GM10266 (cell line): ENCODE data around the gene TBATA.

Experiments
- DNase-seq: peaks from one replicate; pipeline ENCODE4 v3.0.0; 2012; ENCODE audit errors: extremely low spot score
- TF ChIP-seq, protein P1 (sequence below): IDR thresholded peaks from 2 replicates; pipeline ENCODE4 v1.5.1; 2012; ENCODE audit warnings: mild to moderate bottlenecking, low read depth; ENCODE audit not compliant: control insufficient read depth, insufficient read depth; ENCODE audit errors: missing control alignments

TBATA gene

DNA sequence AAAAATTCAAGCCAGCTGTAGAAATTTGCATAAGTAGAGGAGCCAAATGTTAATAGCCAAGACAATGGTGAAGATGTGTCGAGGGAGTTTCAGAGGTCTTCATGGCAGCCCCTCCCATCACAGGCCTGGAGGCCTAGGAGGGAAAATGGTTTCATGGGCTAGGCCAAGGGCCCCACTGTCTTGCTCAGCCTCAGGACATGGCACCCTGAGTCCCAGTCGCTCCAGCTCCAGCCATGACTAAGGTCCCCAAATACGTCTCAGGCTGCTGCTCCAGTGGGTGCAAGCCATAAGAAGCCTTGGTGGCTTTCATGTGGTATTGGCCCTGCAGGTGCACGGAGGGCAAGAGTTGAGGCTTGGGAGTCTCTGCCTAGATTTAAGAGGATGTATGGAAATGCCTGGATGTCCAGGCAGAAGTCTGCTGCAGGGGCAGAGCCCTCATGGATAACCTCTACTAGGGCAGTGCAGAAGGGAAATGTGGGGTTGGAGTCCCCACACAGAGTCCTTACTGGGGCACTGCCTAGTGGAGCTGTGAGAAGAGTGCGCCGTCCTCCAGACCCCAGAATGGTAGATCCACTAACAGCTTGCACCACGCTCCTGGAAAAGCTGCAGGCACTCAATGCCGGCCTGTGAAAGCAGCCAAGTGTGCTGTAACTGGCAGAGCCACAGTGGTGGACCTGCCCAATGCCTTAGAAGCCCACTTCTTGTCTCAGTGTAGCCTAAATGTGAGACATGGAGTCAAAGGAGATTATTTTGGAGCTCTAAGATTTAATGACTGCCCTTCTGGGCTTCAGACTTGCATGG is 19.2 kb downstream of the TBATA start:
- TF ChIP-seq, protein P1, sequence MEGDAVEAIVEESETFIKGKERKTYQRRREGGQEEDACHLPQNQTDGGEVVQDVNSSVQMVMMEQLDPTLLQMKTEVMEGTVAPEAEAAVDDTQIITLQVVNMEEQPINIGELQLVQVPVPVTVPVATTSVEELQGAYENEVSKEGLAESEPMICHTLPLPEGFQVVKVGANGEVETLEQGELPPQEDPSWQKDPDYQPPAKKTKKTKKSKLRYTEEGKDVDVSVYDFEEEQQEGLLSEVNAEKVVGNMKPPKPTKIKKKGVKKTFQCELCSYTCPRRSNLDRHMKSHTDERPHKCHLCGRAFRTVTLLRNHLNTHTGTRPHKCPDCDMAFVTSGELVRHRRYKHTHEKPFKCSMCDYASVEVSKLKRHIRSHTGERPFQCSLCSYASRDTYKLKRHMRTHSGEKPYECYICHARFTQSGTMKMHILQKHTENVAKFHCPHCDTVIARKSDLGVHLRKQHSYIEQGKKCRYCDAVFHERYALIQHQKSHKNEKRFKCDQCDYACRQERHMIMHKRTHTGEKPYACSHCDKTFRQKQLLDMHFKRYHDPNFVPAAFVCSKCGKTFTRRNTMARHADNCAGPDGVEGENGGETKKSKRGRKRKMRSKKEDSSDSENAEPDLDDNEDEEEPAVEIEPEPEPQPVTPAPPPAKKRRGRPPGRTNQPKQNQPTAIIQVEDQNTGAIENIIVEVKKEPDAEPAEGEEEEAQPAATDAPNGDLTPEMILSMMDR = no peak
- DNase-seq = no peak

DNA sequence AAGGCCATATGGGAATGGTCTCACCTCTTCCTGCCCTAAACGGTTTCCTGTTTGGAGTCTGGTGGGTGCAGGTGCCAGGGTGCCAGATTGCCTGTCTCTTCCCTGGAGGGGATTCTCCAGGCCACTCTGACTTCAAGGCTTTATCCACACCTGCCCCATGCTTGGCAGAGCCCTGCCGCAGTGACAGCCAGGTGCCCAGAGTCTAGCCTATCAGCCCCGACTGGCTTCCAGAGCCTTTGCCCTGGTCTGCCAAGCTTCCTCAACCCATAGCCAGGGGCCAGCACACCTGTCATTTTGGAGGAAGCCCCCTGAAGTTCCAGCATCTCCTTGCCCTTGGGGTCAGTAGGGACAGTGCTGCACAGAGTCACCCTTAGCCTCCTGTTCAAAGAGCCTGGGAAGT is 21.6 kb downstream of the TBATA start:
- DNase-seq = no peak

DNA sequence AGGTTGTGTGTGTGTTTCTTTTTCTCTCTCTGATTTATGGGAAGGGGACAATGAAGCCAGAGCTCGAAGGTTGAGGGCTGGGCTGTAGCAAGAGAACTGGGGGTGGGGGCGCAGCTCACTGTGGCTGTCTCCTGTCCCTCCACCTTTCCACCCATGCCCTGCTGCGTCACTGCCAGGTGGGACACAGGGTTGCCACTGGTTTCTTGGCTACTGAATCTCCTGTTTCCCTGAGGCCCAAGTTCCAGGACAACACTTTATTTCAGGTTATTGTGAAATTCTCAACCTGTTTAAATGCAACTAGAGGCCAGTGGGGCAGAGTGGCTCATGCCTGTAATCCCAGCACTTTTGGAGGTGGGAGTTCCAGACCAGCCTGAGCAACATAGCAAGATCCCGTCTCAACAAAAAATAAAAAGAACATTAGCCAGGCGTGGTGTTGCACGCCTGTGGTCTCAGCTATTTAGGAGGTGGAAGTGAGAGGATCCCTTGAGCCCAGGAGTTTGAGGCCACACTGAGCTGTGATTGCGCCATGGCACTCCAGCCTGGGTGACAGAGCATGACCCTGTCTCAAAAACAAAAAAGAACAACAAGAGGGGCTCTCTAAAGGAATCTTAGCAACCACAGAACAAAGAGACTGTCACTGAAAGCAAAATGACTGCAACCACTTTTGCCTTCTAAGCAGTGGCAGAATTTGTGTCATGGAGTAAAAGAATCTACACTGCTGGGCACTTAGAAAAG is 22.6 kb downstream of the TBATA start:
- no peak for DNase-seq
- TF ChIP-seq, protein P1 = no peak

More for the DNA sequence above, 21.6 kb downstream of the TBATA start:
- TF ChIP-seq, protein P1 = no peak

DNA sequence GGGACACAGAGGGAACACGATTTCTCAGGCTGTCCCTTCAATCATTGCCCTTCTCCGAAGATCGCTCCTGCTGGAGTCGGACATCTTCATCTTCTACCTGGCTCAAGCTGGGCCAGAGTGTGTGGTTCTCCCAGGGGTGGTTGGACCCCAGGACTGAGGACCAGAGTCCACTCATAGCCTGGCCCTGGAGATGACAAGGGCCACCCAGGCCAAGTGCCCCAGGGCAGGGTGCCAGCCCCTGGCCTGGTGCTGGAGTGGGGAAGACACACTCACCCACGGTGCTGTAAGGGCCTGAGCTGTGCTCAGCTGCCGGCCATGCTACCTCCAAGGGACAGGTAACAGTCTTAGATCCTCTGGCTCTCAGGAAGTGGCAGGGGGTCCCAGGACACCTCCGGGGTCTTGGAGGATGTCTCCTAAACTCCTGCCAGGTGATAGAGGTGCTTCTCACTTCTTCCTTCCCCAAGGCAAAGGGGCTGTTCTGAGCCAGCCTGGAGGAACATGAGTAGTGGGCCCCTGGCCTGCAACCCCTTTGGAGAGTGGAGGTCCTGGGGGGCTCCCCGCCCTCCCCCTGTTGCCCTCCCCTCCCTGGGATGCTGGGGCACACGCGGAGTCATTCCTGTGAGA is 23.3 kb downstream of the TBATA start:
- TF ChIP-seq, protein P1 = no peak

DNA sequence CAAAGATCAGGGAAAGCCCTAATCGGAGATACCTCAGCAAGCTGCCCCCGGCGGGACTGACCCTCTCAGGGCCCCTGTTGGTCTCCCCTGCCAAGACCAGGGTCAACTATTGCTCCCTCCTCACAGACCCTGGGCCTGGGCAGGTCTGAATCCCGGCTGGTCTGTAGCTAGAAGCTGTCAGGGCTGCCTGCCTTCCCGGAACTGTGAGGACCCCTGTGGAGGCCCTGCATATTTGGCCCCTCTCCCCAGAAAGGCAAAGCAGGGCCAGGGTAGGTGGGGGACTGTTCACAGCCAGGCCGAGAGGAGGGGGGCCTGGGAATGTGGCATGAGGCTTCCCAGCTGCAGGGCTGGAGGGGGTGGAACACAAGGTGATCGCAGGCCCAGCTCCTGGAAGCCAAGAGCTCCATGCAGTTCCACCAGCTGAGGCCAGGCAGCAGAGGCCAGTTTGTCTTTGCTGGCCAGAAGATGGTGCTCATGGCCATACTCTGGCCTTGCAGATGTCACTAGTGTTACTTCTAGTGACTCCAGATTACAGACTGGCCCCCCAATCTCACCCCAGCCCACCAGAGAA is 24.1 kb downstream of the TBATA start:
- no peak for DNase-seq
- TF ChIP-seq, protein P1 = peak; percentile 5

More for the DNA sequence above, 23.3 kb downstream of the TBATA start:
- no peak for DNase-seq

DNA sequence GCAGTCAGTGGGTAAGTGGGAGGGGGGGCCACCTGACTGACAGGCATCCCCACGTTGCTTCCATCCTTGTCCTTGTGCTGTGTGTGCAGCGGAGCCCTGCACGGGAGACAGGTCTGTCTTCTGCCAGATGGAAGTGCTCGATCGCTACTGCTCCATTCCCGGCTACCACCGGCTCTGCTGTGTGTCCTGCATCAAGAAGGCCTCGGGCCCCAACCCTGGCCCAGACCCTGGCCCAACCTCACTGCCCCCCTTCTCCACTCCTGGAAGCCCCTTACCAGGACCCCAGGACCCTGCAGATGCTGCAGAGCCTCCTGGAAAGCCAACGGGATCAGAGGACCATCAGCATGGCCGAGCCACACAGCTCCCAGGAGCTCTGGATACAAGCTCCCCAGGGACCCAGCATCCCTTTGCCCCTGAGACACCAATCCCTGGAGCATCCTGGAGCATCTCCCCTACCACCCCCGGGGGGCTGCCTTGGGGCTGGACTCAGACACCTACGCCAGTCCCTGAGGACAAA is 24.8 kb downstream of the TBATA start:
- no peak for DNase-seq
- TF ChIP-seq, protein P1 = no peak
